ENCODE data around the gene DOCK3.

Gene DOCK3

DNA sequence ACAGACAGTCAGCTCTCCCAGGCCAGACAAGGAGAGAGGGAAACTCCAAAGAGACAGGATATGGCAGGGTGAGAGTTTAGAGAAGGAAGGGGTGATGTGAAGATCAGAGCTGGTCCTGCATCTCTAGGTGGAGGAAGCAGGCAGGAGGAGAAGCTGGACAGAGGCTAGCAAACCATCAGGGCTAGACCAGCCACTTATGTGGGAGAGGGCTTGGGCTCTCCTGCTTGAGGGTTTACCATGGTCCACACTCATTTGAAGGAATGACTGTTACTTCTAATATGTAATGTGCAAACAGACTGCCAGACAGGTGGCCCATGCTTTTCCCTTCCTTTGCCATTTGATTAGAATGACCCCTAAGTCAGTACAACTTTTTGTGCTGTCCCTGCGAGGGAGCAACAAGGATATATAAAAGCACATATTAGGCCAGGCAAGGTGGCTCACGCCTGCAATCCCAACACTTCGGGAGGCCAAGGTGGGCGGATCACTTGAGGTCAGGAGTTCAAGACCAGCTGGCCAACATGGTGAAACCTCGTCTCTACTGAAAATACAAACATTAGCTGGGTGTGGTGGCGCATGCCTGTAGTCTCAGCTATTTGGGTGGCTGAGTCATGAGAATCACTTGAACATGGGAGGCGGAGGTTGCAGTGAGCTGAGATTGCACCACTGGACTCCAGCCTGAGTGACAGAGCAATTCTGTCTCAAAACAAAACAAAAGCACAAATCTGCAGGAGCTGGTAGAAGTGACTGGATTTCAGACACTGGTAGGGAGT is 669.4 kb downstream of the DOCK3 start:
- H3K27ac ChIP-seq (ENCODE audit: low read depth, low read length): no peak overlapping the region
- WGBS: 94% methylated on average over 7 of the region's 7 CpGs
- no peaks in the 10 kb centered on the region for H3K27me3 ChIP-seq (ENCODE audit: insufficient read depth, low read length)
- no peak overlapping the region for H3K4me3 ChIP-seq (ENCODE audit: low read length)
- H3K36me3 ChIP-seq (ENCODE audit: insufficient read depth, low read length): peaks cover 2% of the 10 kb centered on the region; the same call in 1 of the 2 replicates
- peaks cover 20% of the 10 kb centered on the region for H3K4me1 ChIP-seq (ENCODE audit: insufficient read depth, low read length)
- H3K9me3 ChIP-seq (ENCODE audit: insufficient read depth, low read depth, low read length): no peaks in the 10 kb centered on the region
- no peak overlapping the region for H3K9ac ChIP-seq (ENCODE audit: low read depth, low read length)

DNA sequence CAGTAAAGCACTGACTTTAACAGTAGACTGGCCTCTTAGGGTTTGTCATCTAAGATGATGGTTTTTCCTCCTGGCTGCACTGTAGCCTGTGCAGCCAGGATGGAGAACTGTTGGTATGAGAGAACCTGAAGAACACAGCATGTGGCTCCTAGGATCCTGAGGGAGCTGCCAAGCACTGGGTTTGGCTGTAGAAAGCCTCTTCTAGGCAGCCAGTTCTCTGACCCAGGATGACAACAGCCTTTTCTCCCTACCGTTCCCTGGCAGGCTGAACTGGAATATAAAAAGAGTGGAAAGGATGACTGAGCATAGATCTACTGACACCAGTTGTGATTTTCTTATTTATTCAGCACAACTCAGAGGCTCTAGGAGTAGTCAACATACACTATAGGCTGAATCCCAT is 676.0 kb downstream of the DOCK3 start:
- Histone ChIP-seq H3K4me3 (ENCODE audit: low read length) (no peak overlapping the region), H3K27ac (ENCODE audit: low read depth, low read length) (no peak overlapping the region), H3K36me3 (ENCODE audit: insufficient read depth, low read length) (0 out of 2 replicates have a peak, but pooled peaks cover 5% of the 10 kb centered on the region), H3K9me3 (ENCODE audit: insufficient read depth, low read depth, low read length) (no peaks in the 10 kb centered on the region), H3K4me1 (ENCODE audit: insufficient read depth, low read length) (no peaks in the 10 kb centered on the region), H3K9ac (ENCODE audit: low read depth, low read length) (no peak overlapping the region), H3K27me3 (ENCODE audit: insufficient read depth, low read length) (no peaks in the 10 kb centered on the region)
- WGBS: no CpG with 5 or more reads among the region's 1 CpG

DNA sequence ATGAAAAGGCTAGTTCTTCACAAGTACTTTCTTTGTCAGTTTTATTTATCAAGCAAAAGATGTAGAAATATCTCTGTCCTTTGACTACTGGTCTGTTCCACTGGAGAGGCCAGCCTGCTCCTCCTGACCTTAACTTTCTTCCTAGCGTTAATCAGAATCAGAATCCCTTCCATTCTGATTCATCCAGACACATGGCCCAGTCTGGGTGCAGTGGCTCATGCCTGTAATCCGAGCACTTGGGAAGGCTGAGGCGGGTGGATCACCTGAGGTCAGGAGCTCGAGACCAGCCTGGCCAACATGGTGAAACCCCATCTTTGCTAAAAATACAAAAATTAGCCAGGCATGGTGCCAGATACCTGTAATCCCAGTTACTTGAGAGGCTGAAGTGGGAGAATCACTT is 678.4 kb downstream of the DOCK3 start:
- Histone ChIP-seq H3K36me3 (ENCODE audit: insufficient read depth, low read length) (peaks cover 20% of the 10 kb centered on the region), H3K27me3 (ENCODE audit: insufficient read depth, low read length) (no peaks in the 10 kb centered on the region), H3K4me3 (ENCODE audit: low read length) (no peak overlapping the region), H3K27ac (ENCODE audit: low read depth, low read length) (no peak overlapping the region), H3K9me3 (ENCODE audit: insufficient read depth, low read depth, low read length) (no peaks in the 10 kb centered on the region), H3K9ac (ENCODE audit: low read depth, low read length) (no peak overlapping the region), H3K4me1 (ENCODE audit: insufficient read depth, low read length) (no peaks in the 10 kb centered on the region)
- WGBS: 93% methylated on average over 4 of the region's 4 CpGs

DNA sequence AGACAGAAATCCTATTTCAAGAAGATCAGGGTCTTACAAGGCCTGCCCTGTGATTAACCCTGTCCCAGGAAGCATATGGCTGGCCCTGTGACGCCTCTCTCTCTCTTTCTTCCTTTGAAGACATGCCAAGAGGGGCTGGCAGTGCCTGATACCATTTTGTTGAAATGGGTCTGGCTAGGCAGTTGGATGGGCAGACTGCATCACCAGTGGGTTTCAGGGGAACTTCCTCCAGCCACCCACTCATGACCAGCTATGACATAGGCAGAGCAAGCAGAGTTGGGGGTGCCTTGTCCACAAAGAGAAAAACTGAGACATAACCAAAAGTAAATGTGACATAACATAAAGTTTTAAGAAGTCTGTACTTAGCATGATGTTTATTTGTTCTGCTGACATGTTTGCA is 679.0 kb downstream of the DOCK3 start:
- no peak overlapping the region for H3K9ac ChIP-seq (ENCODE audit: low read depth, low read length)
- no peaks in the 10 kb centered on the region for H3K27me3 ChIP-seq (ENCODE audit: insufficient read depth, low read length)
- H3K4me1 ChIP-seq (ENCODE audit: insufficient read depth, low read length): no peaks in the 10 kb centered on the region
- H3K9me3 ChIP-seq (ENCODE audit: insufficient read depth, low read depth, low read length): no peaks in the 10 kb centered on the region
- H3K36me3 ChIP-seq (ENCODE audit: insufficient read depth, low read length): peaks cover 20% of the 10 kb centered on the region
- 79% methylated on average over 1 of the region's 1 CpG for WGBS
- H3K4me3 ChIP-seq (ENCODE audit: low read length): no peak overlapping the region
- H3K27ac ChIP-seq (ENCODE audit: low read depth, low read length): no peak overlapping the region

DNA sequence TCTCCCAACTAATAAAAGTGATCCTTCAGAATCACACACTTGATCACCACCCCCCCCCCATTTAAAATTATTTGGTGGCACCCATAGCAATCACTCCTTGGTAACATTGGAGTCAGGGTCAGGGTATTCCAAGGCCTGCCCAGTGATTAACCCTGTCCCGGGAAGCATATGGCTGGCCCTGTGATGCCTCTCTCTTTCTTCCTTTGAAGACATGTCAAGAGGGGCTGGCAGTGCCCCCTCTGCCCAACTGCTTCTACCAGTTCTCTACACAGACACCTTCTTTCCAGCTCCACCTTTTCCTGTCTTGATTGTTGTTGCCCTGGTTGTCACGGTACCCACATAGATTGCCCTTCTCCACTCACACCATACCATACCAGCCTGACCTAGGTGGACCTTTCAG is 679.4 kb downstream of the DOCK3 start:
- Histone ChIP-seq H3K36me3 (ENCODE audit: insufficient read depth, low read length) (peaks cover 20% of the 10 kb centered on the region), H3K4me1 (ENCODE audit: insufficient read depth, low read length) (no peaks in the 10 kb centered on the region), H3K27me3 (ENCODE audit: insufficient read depth, low read length) (no peaks in the 10 kb centered on the region), H3K9ac (ENCODE audit: low read depth, low read length) (no peak overlapping the region), H3K9me3 (ENCODE audit: insufficient read depth, low read depth, low read length) (no peaks in the 10 kb centered on the region), H3K4me3 (ENCODE audit: low read length) (no peak overlapping the region), H3K27ac (ENCODE audit: low read depth, low read length) (no peak overlapping the region)
- 93% methylated on average over 2 of the region's 2 CpGs for WGBS

DNA sequence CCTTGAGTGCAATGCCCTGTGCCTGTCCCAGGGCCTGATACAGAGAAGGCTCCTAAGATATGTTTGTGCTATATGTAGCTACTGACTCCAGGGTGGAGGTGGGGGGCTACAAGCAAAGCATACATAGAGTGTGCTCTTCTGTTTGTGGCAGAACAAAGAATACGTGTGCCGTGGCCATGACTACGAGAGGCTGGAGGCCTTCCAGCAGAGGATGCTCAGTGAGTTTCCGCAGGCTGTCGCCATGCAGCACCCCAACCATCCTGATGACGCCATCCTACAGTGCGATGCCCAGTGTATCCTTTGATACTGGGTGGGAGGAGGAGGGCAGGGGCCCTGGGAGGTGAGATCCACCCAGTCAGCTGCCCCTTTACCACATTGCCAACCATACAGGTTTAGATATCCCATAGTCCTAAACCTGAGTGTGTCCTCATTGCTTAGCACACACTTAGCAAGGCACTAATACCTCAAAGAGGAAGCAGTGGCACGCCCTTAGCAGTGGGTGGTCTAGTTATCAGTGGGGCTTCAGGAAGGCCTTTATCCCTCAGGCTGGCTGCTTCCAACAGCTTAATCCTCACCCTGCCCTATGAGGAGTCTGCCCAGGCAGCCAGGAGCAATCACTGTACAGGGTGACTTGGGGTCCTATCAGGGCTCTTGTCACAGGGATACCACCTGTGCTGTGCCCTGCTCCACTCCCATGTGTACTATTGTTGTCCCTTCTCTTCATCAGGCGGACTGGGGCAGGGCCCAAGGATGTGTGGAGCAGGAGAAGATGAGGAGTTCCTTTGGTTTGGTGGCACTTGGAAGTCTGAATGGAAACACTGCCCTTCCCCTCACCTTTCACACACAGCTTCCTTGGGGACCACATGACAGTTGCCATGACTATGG is 680.2 kb downstream of the DOCK3 start:
- Histone ChIP-seq H3K9ac (ENCODE audit: low read depth, low read length) (no peak overlapping the region), H3K4me3 (ENCODE audit: low read length) (no peak overlapping the region), H3K9me3 (ENCODE audit: insufficient read depth, low read depth, low read length) (no peaks in the 10 kb centered on the region), H3K27ac (ENCODE audit: low read depth, low read length) (no peak overlapping the region), H3K27me3 (ENCODE audit: insufficient read depth, low read length) (no peaks in the 10 kb centered on the region), H3K4me1 (ENCODE audit: insufficient read depth, low read length) (no peaks in the 10 kb centered on the region), H3K36me3 (ENCODE audit: insufficient read depth, low read length) (peaks cover 27% of the 10 kb centered on the region)
- 92% methylated on average over 8 of the region's 9 CpGs for WGBS

DNA sequence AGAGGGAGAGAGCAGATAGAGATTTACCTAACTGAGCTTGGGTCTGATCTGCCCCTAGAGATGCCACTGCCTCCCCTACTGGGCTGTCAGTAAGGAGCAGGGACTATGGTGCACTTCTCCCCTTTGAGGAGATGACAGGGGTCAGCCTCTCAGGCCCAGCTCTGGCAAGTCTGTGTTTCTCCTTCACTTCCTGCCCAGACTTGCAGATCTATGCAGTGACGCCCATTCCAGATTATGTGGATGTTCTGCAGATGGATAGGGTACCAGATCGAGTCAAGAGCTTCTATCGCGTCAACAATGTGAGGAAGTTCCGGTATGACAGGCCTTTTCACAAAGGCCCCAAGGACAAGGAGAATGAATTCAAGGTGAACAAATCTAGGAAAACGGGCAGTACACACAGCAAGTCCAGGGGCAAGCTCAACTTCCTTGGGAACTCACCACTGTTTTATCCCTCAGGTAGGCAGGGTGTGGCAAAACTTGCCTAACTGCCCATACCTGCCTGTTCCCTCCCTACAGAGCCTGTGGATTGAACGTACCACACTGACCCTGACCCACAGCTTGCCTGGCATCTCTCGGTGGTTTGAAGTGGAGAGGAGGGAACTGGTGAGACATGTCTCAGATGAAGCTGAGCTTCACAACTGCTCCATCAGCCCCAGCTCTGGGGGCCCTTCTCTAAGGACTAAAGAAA is 681.3 kb downstream of the DOCK3 start:
- Histone ChIP-seq H3K27me3 (ENCODE audit: insufficient read depth, low read length) (no peaks in the 10 kb centered on the region), H3K36me3 (ENCODE audit: insufficient read depth, low read length) (peaks cover 34% of the 10 kb centered on the region), H3K4me1 (ENCODE audit: insufficient read depth, low read length) (no peaks in the 10 kb centered on the region), H3K27ac (ENCODE audit: low read depth, low read length) (no peak overlapping the region), H3K4me3 (ENCODE audit: low read length) (no peak overlapping the region), H3K9me3 (ENCODE audit: insufficient read depth, low read depth, low read length) (no peaks in the 10 kb centered on the region), H3K9ac (ENCODE audit: low read depth, low read length) (no peak overlapping the region)
- 84% methylated on average over 8 of the region's 8 CpGs for WGBS

DNA sequence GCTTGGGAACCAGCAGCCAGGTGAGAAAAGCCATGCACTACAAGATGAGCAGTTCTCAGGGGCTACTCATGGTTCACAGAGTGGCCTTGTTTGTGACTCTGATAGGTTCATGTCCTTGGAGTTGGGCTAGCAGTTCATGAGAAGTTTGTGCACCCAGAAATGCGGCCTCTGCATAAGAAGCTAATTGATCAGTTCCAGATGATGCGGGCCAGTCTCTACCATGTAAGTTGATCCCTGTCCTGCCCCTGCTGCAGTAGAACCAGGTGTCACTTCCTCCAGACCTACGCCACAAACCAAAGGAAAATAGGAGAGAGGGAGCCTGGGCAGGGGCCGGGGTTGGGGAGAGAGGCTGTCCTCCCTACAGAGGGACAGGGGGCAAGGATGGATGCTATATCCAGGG is 683.1 kb downstream of the DOCK3 start:
- no peaks in the 10 kb centered on the region for H3K9me3 ChIP-seq (ENCODE audit: insufficient read depth, low read depth, low read length)
- 90% methylated on average over 3 of the region's 4 CpGs for WGBS
- no peak overlapping the region for H3K4me3 ChIP-seq (ENCODE audit: low read length)
- no peaks in the 10 kb centered on the region for H3K4me1 ChIP-seq (ENCODE audit: insufficient read depth, low read length)
- no peaks in the 10 kb centered on the region for H3K27me3 ChIP-seq (ENCODE audit: insufficient read depth, low read length)
- peaks cover 34% of the 10 kb centered on the region for H3K36me3 ChIP-seq (ENCODE audit: insufficient read depth, low read length)
- H3K9ac ChIP-seq (ENCODE audit: low read depth, low read length): no peak overlapping the region
- no peak overlapping the region for H3K27ac ChIP-seq (ENCODE audit: low read depth, low read length)

DNA sequence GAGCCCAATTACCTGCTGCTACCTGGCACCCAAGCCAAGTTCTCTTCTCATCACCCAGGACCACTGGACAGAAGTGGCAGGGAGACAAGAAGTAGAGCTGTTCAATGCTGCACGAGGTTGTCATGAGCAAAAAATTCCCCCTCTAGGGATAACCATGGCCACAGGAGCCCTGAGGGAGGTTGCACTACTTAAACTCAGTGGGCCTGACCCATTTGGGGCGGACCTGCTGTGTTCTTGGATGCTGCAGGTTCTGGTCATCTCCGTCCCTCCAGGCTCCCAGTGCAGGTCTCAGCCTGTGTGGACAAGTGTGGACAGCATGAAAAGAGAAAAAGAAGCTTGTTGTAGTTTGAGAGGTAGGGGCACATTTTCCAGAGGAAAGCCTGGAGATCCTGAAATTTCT is 684.3 kb downstream of the DOCK3 start:
- 92% methylated on average over 3 of the region's 3 CpGs for WGBS
- H3K4me1 ChIP-seq (ENCODE audit: insufficient read depth, low read length): no peaks in the 10 kb centered on the region
- no peaks in the 10 kb centered on the region for H3K27me3 ChIP-seq (ENCODE audit: insufficient read depth, low read length)
- H3K9ac ChIP-seq (ENCODE audit: low read depth, low read length): no peak overlapping the region
- H3K27ac ChIP-seq (ENCODE audit: low read depth, low read length): no peak overlapping the region
- H3K36me3 ChIP-seq (ENCODE audit: insufficient read depth, low read length): peaks cover 38% of the 10 kb centered on the region
- H3K4me3 ChIP-seq (ENCODE audit: low read length): no peak overlapping the region
- H3K9me3 ChIP-seq (ENCODE audit: insufficient read depth, low read depth, low read length): no peaks in the 10 kb centered on the region

DNA sequence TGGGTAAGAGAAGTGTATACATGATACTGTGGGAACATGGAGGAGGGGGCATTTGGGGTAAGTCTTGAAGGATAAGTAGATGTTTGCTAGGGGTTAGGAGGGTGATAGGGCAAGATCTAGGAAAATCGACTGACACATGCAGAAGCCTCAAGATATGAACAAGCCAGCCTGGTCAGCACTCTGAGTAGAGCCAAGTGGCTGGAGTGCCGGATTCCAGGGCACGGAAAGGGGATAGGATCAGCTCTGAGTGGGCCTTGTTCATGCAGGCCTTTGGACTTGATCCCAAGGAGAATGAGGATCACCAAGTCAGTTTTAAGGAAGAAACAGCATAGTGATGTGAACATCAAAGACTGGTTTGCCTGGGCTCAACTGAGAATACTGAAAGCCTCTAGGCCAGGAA is 686.1 kb downstream of the DOCK3 start:
- Histone ChIP-seq H3K27ac (ENCODE audit: low read depth, low read length) (no peak overlapping the region), H3K4me1 (ENCODE audit: insufficient read depth, low read length) (no peaks in the 10 kb centered on the region), H3K9me3 (ENCODE audit: insufficient read depth, low read depth, low read length) (no peaks in the 10 kb centered on the region), H3K36me3 (ENCODE audit: insufficient read depth, low read length) (peaks cover 38% of the 10 kb centered on the region), H3K9ac (ENCODE audit: low read depth, low read length) (no peak overlapping the region), H3K4me3 (ENCODE audit: low read length) (no peak overlapping the region), H3K27me3 (ENCODE audit: insufficient read depth, low read length) (no peaks in the 10 kb centered on the region)
- 95% methylated on average over 3 of the region's 3 CpGs for WGBS

DNA sequence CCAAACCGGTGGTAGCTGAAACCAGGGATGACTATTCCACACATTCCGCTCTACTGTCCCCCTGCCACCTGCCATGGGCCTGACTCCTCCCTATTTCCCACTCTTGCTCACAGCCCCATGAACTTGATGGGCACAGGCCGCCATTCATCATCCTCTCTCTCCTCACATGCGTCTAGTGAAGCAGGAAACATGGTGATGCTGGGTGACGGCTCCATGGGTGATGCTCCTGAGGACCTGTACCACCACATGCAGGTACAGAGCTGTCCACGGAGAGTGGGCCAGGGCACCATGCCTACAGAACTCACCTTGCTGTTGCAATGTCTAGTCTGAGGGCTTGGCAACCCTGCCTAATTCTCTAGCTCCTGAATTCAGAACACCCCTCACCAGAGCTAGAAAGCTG is 687.0 kb downstream of the DOCK3 start:
- Histone ChIP-seq H3K27me3 (ENCODE audit: insufficient read depth, low read length) (no peaks in the 10 kb centered on the region), H3K36me3 (ENCODE audit: insufficient read depth, low read length) (peaks cover 30% of the 10 kb centered on the region; the same call in 1 of the 2 replicates), H3K9me3 (ENCODE audit: insufficient read depth, low read depth, low read length) (no peaks in the 10 kb centered on the region), H3K4me1 (ENCODE audit: insufficient read depth, low read length) (no peaks in the 10 kb centered on the region), H3K9ac (ENCODE audit: low read depth, low read length) (no peak overlapping the region), H3K27ac (ENCODE audit: low read depth, low read length) (no peak overlapping the region), H3K4me3 (ENCODE audit: low read length) (no peak overlapping the region)
- 92% methylated on average over 6 of the region's 6 CpGs for WGBS

Data from HUES64 (cell line).